GM12801 (cell line): Measurements from ENCODE around the gene STKLD1.

Source experiments
- TF ChIP-seq, protein P1 (sequence below): IDR thresholded peaks from one replicate; pipeline ENCODE4 v1.5.1; 2011; ENCODE audit warnings: control low read depth; ENCODE audit not compliant: insufficient read length; ENCODE audit errors: extremely low read depth

STKLD1 gene

DNA sequence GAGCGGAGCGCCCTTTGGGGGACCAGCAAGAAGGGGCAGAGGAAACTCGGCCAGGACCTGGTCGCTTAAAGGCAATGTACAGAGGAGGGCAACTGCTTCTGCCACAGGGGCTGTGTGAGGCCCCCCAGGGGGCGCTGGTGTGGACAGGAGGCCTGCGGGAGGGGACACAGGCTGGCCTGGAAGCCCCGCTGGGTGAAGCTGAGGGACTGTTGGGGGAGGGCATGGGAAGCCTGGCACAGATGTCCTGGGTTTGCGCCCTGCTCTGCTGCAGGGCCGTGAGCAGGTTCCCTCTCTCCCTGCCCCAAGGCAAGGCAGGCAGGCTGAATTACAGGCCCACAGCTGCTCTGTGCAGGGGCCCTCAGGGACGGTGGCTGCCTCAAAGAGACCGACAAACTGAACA lies 33.6 kb upstream of the STKLD1 start:
- TF ChIP-seq, protein P1, sequence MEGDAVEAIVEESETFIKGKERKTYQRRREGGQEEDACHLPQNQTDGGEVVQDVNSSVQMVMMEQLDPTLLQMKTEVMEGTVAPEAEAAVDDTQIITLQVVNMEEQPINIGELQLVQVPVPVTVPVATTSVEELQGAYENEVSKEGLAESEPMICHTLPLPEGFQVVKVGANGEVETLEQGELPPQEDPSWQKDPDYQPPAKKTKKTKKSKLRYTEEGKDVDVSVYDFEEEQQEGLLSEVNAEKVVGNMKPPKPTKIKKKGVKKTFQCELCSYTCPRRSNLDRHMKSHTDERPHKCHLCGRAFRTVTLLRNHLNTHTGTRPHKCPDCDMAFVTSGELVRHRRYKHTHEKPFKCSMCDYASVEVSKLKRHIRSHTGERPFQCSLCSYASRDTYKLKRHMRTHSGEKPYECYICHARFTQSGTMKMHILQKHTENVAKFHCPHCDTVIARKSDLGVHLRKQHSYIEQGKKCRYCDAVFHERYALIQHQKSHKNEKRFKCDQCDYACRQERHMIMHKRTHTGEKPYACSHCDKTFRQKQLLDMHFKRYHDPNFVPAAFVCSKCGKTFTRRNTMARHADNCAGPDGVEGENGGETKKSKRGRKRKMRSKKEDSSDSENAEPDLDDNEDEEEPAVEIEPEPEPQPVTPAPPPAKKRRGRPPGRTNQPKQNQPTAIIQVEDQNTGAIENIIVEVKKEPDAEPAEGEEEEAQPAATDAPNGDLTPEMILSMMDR, result no peak

DNA sequence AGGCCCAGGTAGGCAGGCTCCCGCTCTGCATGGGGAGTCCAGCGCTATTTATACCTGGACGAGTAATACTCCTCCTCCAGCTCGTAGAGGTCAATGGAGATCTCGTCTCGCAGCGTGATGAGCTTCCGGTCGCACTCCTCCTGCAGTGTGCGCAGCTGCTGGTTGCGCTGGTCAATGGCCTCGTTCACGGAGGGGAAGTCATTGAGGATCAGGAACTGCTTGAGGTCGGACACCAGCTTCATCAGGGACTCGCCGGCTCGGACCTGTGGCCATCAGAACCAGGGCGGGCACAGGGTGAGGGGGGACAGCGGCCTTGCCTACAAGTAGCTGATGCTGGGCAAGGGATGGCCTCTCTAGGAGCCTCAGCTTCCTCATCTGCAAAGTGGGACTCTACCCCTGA lies 32.1 kb upstream of the STKLD1 start:
- TF ChIP-seq, protein P1, result no peak

DNA sequence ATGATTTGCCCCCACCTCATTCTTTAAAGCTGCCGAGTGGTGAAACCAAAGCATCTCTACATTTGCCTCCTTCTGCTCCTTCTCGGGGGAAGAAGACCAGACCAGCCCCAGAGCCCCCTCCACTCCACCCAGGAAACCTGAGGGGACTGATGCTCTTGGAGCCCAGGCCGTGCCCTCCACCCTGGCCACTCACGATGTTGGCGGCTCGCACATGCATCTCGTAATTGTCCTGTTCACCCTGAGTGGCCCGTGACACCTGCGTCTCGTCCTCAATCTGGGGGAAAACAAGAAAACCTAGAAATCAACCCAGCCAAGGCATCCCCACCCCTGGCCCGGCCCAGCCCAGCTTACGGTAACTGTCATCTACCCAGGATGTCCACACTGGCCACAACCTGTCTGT lies 31.2 kb upstream of the STKLD1 start:
- TF ChIP-seq, protein P1, result no peak

DNA sequence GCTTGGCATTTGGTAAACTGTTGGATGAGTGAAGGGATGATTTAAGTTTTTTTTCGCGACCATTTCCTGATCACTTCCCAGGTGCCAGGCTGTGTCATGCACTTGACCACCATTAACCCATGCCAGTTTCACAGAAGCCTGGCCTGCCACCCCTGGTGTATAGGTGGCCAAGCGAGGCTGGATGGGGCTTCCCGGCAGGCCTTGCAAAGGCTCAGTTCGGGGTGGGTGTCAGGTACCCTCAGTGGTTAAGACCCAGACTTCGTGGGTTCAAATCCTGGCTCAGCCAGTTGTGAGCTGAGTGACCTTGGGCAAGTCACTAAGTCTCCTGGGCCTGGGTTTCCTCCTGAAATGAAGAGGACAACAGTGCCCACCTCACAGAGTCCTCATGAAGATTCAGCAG lies 30.6 kb upstream of the STKLD1 start:
- TF ChIP-seq, protein P1, result no peak

DNA sequence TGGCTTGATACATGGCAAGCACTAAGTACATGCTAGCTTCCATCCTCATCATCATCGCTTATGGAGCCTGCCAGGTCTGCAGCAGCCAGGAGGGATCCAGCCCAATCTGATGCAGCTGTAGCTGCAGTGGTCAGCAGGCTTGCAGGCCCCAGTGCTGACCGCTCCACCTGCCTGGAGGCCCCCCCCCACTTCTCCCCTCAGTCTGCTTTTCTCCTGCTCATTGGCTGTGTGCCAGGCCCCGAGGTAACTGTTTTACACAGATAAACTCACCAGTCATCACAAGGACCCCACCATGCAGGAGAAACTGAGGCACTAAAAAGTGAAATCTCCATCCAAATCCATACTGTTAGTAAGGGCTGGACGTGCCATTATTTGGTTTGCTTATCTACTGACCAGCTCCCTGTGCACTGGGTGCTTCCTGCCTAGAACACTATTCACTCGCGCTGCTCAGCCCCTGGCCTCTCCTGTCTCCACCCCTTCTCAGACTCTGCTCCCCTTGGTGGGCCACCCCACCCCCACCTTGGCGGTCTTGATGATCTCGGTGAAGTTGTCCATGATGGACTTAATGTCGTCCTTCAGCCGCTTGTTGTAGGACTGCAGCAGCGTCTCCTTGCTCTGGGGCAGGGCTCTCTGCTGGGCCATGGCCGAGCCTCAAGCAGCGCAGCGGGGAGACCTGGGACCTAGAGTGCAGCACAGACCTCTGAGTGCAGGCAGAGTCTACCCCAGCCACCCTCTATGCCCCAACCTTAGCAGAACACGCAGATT lies 30.0 kb upstream of the STKLD1 start:
- TF ChIP-seq, protein P1, result no peak

DNA sequence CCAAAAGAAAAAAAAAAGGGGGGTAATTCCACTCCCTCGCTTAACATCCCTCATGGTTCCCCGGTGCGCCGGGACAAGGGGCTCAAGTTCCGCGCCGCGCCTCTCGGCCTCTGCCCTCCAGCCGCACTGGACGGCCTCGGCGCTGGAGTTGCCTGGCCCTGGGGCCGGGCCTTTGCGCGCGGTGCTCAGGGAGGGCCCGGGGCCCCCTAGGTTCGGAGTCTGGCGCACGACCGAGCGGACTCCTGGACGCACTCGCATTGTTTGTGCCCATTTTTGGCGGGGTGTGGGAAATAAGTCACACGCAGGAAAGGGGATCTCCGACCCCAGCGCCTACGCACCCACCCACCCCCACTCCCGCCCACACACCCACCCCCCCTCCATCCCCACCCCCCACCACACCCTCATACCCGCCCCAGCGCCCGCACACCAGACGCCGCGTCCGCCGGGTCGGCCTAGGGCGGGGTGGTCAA lies 28.6 kb upstream of the STKLD1 start:
- TF ChIP-seq, protein P1, result no peak

DNA sequence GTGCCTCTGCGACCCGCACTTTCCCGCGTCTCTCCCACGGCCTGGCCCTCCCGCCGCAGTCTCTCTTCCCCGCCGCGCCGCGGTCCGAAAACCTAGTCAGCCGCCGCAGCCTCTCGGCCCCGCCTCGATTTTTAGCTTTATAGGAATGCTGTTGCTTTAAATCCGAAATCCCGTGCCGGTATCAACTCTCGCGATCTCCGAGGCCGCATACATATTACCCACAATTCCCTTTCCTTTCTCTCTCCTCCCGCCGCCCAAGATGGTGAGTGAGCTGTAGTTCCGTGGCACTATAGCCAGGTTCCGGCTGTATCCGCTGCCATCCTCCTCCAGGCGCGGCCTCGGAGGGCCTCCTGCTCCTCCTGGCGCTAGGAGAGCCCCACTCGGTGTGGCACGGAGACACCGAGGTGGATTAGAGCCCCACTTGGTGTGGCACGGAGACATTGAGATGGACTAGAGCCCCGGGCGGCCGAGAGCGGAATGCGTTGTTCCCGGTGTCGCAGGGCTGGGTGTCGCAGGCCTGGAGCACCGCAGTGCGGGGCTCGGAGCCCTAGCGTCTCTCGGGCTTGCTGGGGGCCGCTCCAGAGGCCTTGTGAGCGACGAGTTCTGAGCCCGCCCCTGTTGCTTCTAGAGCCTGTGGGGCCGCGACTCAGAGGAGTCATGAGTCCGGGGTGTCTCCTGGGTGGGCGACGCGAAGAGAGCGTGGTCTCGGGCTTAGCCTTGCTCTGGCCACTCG lies 28.0 kb upstream of the STKLD1 start, which contains the start of the genes MED22 and RPL7A:
Gene MED22, minus strand, starts transcription at position 147 of the 733 bp plus-strand sequence. CDS start 1,469 bp downstream, outside the sequence.
Gene RPL7A, plus strand, starts transcription at position 234 of the 733 bp plus-strand sequence. Its CDS starts 26 bp downstream, at position 260.
- TF ChIP-seq, protein P1, result no peak
